HepG2 (cell line): ENCODE data around the gene KCNK5. TPM values are rescaled to one million over a fixed set of nuclear protein-coding genes. Genes with fewer than 3 reads are reported as not detected.

Source experiments
- ATAC-seq: fragments of 200-7000 bp; cut with Tn5 transposase; 3 replicates; pipeline ENCODE4 v1.9.1; 2020; ENCODE audit warnings: mild to moderate bottlenecking, moderate library complexity
- BruUV-seq: library from RNA; stranded (reverse); fragments of 400-500 nt; replicated peaks from 2 replicates; lab custom pipeline; 2021; lab: Mats Ljungman, UMichigan
- CTCF ChIA-PET: fragments of 300-600 bp; formaldehyde crosslinking; extraction: SDS; loops from one replicate; lab custom pipeline; 2021; ENCODE audit warnings: low total read pairs, inconsistent platforms, low intra/inter-chr PET ratio; lab: Yijun Ruan, JAX
- POLR2A ChIA-PET: fragments of 350-600 bp; sonication (Branson Sonifier 250); formaldehyde crosslinking; loops from one replicate; lab custom pipeline; 2020; ENCODE audit warnings: antibody characterized with exemption, inconsistent platforms; lab: Yijun Ruan, JAX
- DNase-seq: peaks from one replicate; pipeline ENCODE4 v3.0.0-alpha.2; 2015; ENCODE audit warnings: low spot score
- FAIRE-seq: peaks from 3 replicates; lab custom pipeline; 2011; peaks lifted over from hg19 to GRCh38; lab: Jason Lieb, UNC
- H2AFZ ChIP-seq: one replicate; pipeline ENCODE4 v1.6.1; 2011; ENCODE audit warnings: low read length, inconsistent platforms
- H3K27ac ChIP-seq: fragments of 300-600 bp; 3 replicates; pipeline ENCODE4 v1.8.0; 2011; ENCODE audit warnings: mixed run types, mild to moderate bottlenecking, mixed read lengths, low read length, inconsistent platforms; ENCODE audit not compliant: insufficient read depth; ENCODE audit errors: extremely low read length
- H3K27me3 ChIP-seq, 2 experiments: fragments of 200-600 bp in 1 of 2; 2 replicates in 1 of 2; 3 replicates in 1 of 2; pipeline versions ENCODE4 v1.6.0 to v1.8.0; 2011; ENCODE audit warnings: low read length in 2 of 2, mild to moderate bottlenecking in 2 of 2, moderate library complexity in 2 of 2, inconsistent platforms in 1 of 2; ENCODE audit not compliant: insufficient read depth in 2 of 2, control insufficient read depth in 1 of 2
- H3K36me3 ChIP-seq, 2 experiments: fragments of 200-600 bp in 1 of 2; replicated peaks in 1 of 2; 2 replicates in 1 of 2; 3 replicates in 1 of 2; pipeline versions ENCODE4 v1.5.1 to v1.8.0; 2011; ENCODE audit warnings: low read length in 2 of 2, inconsistent platforms in 1 of 2; ENCODE audit not compliant: insufficient read depth in 2 of 2, control insufficient read depth in 1 of 2
- H3K4me1 ChIP-seq: 2 replicates; pipeline ENCODE4 v1.5.1; 2012; ENCODE audit warnings: low read length, inconsistent platforms; ENCODE audit not compliant: insufficient read depth
- H3K4me2 ChIP-seq: 2 replicates; pipeline ENCODE4 v1.6.0; 2011; ENCODE audit warnings: low read depth, low read length, inconsistent platforms
- H3K4me3 ChIP-seq, 3 experiments: fragments of 200-600 bp in 1 of 3; sonication (generic), shearing (Covaris generic) in 1 of 3; replicated peaks in 1 of 3; 2 replicates each; pipeline ENCODE4 v1.5.1; 2011 to 2016; ENCODE audit warnings: low read length in 3 of 3, inconsistent platforms in 2 of 3, low read depth in 2 of 3, mild to moderate bottlenecking in 2 of 3, control low read depth in 1 of 3, mixed read lengths in 1 of 3; ENCODE audit not compliant: insufficient read depth in 1 of 3
- H3K79me2 ChIP-seq: one replicate; pipeline ENCODE4 v1.6.1; 2011; ENCODE audit warnings: low read length, inconsistent platforms; ENCODE audit not compliant: insufficient read depth
- H3K9ac ChIP-seq: 2 replicates; pipeline ENCODE4 v1.6.0; 2011; ENCODE audit warnings: mild to moderate bottlenecking, low read depth, low read length, inconsistent platforms; ENCODE audit not compliant: insufficient read depth
- H3K9me3 ChIP-seq: 2 replicates; pipeline ENCODE4 v1.5.1; 2012; ENCODE audit warnings: mild to moderate bottlenecking, low read length
- H4K20me1 ChIP-seq: 2 replicates; pipeline ENCODE4 v1.6.0; 2011; ENCODE audit warnings: inconsistent platforms, mild to moderate bottlenecking, low read length, moderate library complexity; ENCODE audit not compliant: insufficient read depth
- BCL3 ChIP-seq: sonication (generic); formaldehyde crosslinking; IDR thresholded peaks from 2 replicates; pipeline ENCODE4 v1.5.1; 2020; ENCODE audit warnings: mild to moderate bottlenecking, missing genetic modification reagents, moderate library complexity
- ELK4 ChIP-seq: sonication (generic); formaldehyde crosslinking; IDR thresholded peaks from 2 replicates; pipeline ENCODE4 v1.9.0; 2021; ENCODE audit warnings: missing genetic modification reagents, borderline replicate concordance
- HNRNPLL ChIP-seq: fragments of 200-400 bp; formaldehyde crosslinking; IDR thresholded peaks from 2 replicates; pipeline ENCODE4 v1.6.1; 2017; ENCODE audit warnings: mild to moderate bottlenecking, low read depth, low read length; ENCODE audit not compliant: poor library complexity, severe bottlenecking
- KLF15 ChIP-seq: sonication (generic); formaldehyde crosslinking; IDR thresholded peaks from 2 replicates; pipeline ENCODE4 v1.8.1; 2023; ENCODE audit warnings: borderline replicate concordance, mild to moderate bottlenecking, inconsistent platforms, missing genetic modification reagents, mixed read lengths
- MYC ChIP-seq: sonication (generic); formaldehyde crosslinking; IDR thresholded peaks from 2 replicates; pipeline ENCODE4 v1.9.0; 2021; ENCODE audit warnings: missing genetic modification reagents, borderline replicate concordance
- NR3C1 ChIP-seq: sonication (generic); formaldehyde crosslinking; IDR thresholded peaks from 2 replicates; pipeline ENCODE4 v1.4.0; 2020; ENCODE audit warnings: missing genetic modification reagents
- PAF1 ChIP-seq: IDR thresholded peaks from 2 replicates; pipeline ENCODE4 v1.6.1; 2016; ENCODE audit warnings: missing genetic modification reagents, missing compliant biosample characterization
- SMAD9 ChIP-seq: sonication (generic); formaldehyde crosslinking; IDR thresholded peaks from 2 replicates; pipeline ENCODE4 v1.5.1; 2020; ENCODE audit warnings: mild to moderate bottlenecking, missing genetic modification reagents
- SP4 ChIP-seq: sonication (generic); formaldehyde crosslinking; IDR thresholded peaks from 2 replicates; pipeline ENCODE4 v1.8.1; 2023; ENCODE audit warnings: mild to moderate bottlenecking, missing genetic modification reagents
- SYNCRIP ChIP-seq: fragments of 200-400 bp; formaldehyde crosslinking; IDR thresholded peaks from 2 replicates; pipeline ENCODE4 v1.6.1; 2018; ENCODE audit warnings: mild to moderate bottlenecking, low read depth, low read length; ENCODE audit not compliant: insufficient read depth
- THRA ChIP-seq: sonication (generic); formaldehyde crosslinking; IDR thresholded peaks from 2 replicates; pipeline ENCODE4 v1.4.0; 2020; ENCODE audit warnings: missing genetic modification reagents, borderline replicate concordance
- ZBTB42 ChIP-seq: sonication (generic); formaldehyde crosslinking; IDR thresholded peaks from 2 replicates; pipeline ENCODE4 v1.5.0; 2020; ENCODE audit warnings: mild to moderate bottlenecking, missing genetic modification reagents
- ZMYM4 ChIP-seq: sonication (generic); formaldehyde crosslinking; IDR thresholded peaks from 2 replicates; pipeline ENCODE4 v1.8.1; 2023; ENCODE audit warnings: mild to moderate bottlenecking, missing genetic modification reagents
- ZNF136 ChIP-seq: sonication (generic); formaldehyde crosslinking; IDR thresholded peaks from 2 replicates; pipeline ENCODE4 v1.8.1; 2022; ENCODE audit warnings: low read depth, mild to moderate bottlenecking, moderate library complexity, missing genetic modification reagents
- ZNF414 ChIP-seq: sonication (generic); formaldehyde crosslinking; IDR thresholded peaks from 2 replicates; pipeline ENCODE4 v1.5.0; 2020; ENCODE audit warnings: missing genetic modification reagents
- WGBS: methylation state at CpG from one replicate; pipeline ENCODE4 v1.1.6; 2017; ENCODE audit warnings: low lambda C conversion rate; 5-methylcytosine and 5-hydroxymethylcytosine counted together
- in situ Hi-C: cut with HindIII; loops from 2 replicates; pipeline ENCODE4 v1.10.0; 2017; ENCODE audit warnings: low pct_unique_long_range_greater_than_20kb; ENCODE audit not compliant: extremely low pct_ligation_motif_present
- intact Hi-C: fragments of 100-400 bp; cut with micrococcal nuclease; formaldehyde crosslinking; loops from one replicate; pipeline ENCODE4 v1.10.0; 2022; ENCODE audit not compliant: unreplicated experiment
- polyA plus RNA-seq, 8 experiments: library from polyadenylated mRNA; depleted of rRNA in 3 of 8; stranded (reverse) in 7 of 8; unstranded in 1 of 8; fragments of >200 nt; fragmentation: Illumina TruSeq in 4 of 8; extraction: Trizol in 4 of 8; gene quantifications; 2 replicates each; pipeline versions ENCODE4 v1.2.1 to v1.2.3, GENCODE V29; 2011 to 2016; ENCODE audit warnings: low read depth in 4 of 8, missing spikeins in 1 of 8, mixed read lengths in 1 of 8; ENCODE audit not compliant: insufficient read depth in 1 of 8
- total RNA-seq, 5 experiments: library from RNA; depleted of rRNA; stranded (reverse); fragments of >200 nt; fragmentation: Illumina TruSeq; extraction: Trizol; gene quantifications; 2 replicates each; pipeline ENCODE4 v1.2.3, GENCODE V29; 2016; ENCODE audit warnings: low read depth in 1 of 5

The KCNK5 gene
- total and polyA plus RNA-seq, 2 of the 13 experiments (the other 11 are each of a cell fraction or from before 2014, with no cell fraction given): 0.04 TPM; not detected in 1

GRCh38 chr6:39231521-39232243 is 2.4 kb upstream of the KCNK5 start (continued):
- TF ChIP-seq ELK4 (no peak), ZBTB42 (CRISPR knock-in tag) (no peak)

- Histone ChIP-seq H3K9ac (no peak overlapping the region), H3K36me3 (no peaks in the 10 kb centered on the region), H3K27ac (no peak overlapping the region), H4K20me1 (no peaks in the 10 kb centered on the region), H3K79me2 (no peaks in the 10 kb centered on the region), H2AFZ (no peak overlapping the region), H3K4me1 (no peaks in the 10 kb centered on the region), H3K4me3 (no peak overlapping the region), H3K9me3 (no peaks in the 10 kb centered on the region), H3K4me2 (no peak overlapping the region), H3K27me3 (peaks cover 0 to 23% of the 10 kb centered on the region in 2 experiments; a peak in 4 of 5 replicates)
- POLR2A ChIA-PET: no interaction called here
- FAIRE-seq (no peak), ATAC-seq (no peak), DNase-seq (no peak)
- WGBS: 7% methylated on average over 3 of the region's 3 CpGs
- CTCF ChIA-PET: no interaction called here
- no TSS peak for BruUV-seq
- in situ Hi-C loops (no loop called here), intact Hi-C loops (no loop called here)
- no peak for TF ChIP-seq ZNF414 (CRISPR knock-in tag)
- TF ChIP-seq NR3C1 (CRISPR knock-in tag): no peak
- TF ChIP-seq KLF15 (CRISPR knock-in tag): no peak
- TF ChIP-seq PAF1 (CRISPR knock-in tag): no peak
- TF ChIP-seq HNRNPLL: no peak
- no peak for TF ChIP-seq BCL3 (CRISPR knock-in tag)
- no peak for TF ChIP-seq SP4 (CRISPR knock-in tag)
- TF ChIP-seq ZMYM4 (CRISPR knock-in tag): no peak
- TF ChIP-seq MYC (CRISPR knock-in tag): no peak
- TF ChIP-seq ZNF136: no peak
- TF ChIP-seq SYNCRIP: no peak
- no peak for TF ChIP-seq SMAD9 (CRISPR knock-in tag)
- no peak for TF ChIP-seq THRA
Observed at GRCh38 chr6:39230654-39231035, 1.4 kb upstream of the KCNK5 start.
